Limb (tissue), 2 donors: ENCODE data around the gene FGD3.
A peak's percentile ranks its signal among the peaks of the same experiment; 100 is the strongest.

ENCODE experiments used
- DNase-seq, 2 donors: peaks; one replicate each; pipeline ENCODE4 v3.0.0-alpha.2; 2016; ENCODE audit errors: extremely low spot score in 2 of 2

The FGD3 gene

DNA sequence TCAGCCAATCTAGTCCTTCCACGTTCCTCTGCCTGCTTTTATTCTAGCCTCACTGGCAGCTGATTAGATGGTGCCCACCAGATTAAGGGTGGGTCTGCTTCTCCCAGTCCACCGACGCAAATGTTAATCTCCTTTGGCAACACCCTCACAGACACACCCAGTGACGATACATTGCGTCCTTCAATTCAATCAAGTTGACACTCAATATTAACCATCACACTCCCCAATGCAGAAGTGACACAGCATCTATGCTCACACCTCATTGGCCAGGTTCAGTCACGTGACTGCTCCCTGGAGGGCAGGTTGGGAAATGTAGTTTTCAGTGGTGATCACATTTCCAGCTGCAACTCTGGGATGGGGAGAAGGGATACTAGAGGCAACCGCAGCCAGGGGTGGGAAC, 124.1 kb downstream of the FGD3 start:
- no peak for DNase-seq

DNA sequence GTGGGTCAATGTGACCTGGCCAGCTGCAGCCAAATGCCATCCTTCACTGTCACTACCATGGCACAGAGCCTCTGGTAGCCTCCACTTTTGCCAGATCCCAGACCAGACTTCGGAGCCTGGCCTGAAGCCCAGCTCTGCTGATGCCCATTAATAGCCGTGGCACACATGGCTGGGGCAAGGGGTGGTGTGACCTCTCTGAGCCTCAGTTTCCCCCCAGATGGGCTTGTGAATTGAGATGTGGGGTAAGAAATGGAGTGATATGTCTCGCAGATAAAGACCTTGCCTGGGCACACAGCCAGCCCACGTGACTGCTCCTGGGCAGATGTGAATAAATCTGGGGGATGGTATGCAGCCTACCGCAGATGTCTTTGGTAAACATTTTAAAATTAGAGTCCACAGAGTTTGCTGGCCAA, 125.1 kb downstream of the FGD3 start:
- no peak for DNase-seq

DNA sequence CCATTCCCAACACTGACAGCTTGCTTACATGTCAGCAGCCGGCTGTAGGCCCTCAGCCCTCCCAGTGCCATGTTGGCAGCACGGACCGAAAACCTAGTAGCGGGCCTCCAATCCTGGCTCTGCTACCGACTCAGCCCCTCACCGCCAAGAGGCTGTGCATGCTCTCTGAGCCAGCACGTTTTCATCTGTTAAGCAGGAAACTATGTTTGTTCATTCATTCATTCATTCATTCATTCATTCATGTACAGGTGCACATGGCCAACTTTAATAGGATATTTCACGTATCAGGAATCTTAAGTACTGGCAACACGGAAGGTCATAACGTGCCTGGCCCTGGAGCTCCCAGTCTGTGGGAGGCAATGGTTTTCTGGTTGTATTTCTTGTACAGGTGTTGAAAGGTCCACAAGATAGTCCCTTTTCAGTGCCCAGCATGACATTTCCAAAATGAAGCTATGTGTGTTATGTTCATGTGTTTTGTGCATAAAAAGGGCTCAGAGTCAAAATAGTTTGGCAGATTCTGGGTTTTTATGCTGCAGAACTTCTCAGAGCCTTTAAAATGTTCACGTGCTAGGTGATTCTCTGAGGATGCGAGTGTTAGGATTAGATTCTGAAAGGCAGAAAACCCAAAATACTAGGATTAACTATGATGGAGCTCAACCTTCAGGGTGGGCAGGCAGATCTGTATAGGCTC, 128.9 kb downstream of the FGD3 start:
- DNase-seq = no peak

DNA sequence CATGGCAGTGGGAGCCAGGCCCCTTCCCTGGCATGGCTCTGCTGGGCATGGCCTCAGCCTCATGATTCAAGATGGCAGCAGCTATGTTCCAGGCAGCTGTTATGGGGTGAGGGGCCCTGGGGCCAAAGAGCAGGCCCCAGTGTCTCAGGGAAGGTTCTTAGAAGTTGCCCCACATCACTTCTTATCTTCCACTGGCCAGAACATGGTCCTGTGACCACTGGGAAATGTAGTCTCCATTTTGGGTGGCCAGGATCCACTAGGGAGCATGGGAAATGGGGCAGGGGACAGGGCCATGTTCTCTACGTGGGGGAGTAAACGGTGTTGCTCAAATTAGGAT, 129.4 kb downstream of the FGD3 start:
- no peak for DNase-seq

DNA sequence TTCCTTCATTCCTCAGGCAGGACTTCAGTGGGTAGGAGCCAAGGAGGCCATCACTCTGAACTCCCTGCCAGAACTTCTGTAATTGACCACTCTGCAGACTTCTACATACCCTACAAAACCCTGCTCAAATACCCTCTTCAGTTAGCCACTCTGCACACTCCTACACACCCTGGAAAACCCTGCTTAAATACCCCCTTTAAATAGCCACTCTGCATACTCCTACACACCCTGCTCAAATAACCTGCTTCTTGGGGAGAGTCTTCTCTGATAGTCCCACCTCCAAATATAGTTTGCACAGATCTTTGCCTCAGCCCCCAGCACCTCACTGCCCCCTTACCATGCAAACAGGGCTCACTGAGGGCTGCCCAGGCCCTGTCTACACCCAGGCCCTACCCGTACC, 130.0 kb downstream of the FGD3 start:
- DNase-seq = no peak

DNA sequence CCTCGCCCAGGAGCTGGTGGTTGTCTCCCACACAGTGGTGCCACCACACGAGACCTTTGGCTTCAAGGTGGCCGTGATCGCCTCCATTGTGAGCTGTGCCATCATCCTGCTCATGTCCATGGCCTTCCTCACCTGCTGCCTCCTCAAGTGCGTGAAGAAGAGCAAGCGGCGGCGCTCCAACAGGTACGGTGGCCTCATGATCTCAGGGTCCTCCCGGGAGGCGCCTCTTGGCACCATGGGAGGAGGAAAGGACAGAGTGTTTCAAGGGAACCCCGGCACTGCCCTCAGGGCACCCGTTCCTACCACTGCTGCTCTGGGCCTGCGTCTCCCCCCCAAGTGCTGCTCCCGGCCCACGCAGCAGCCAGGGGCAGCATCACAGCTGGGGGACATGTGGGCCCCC, 130.5 kb downstream of the FGD3 start:
- DNase-seq = no peak

DNA sequence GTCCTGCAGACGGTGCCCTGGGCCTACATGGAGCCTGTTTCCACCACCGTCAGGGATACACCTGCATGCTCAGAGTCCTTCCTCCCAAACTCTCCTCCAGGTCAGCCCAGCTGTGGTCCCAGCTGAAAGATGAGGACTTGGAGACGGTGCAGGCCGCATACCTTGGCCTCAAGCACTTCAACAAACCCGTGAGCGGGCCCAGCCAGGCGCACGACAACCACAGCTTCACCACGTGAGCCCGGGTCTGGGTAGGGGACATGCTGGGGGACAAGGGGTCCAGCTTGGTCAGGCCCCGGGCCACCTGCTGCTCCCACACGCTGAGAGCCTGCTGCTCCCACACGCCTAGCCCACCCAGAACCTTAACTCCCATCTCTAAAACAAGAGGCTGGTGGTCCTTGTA, 132.0 kb downstream of the FGD3 start:
- DNase-seq = peak in 1 of 2 donors; percentile 18

DNA sequence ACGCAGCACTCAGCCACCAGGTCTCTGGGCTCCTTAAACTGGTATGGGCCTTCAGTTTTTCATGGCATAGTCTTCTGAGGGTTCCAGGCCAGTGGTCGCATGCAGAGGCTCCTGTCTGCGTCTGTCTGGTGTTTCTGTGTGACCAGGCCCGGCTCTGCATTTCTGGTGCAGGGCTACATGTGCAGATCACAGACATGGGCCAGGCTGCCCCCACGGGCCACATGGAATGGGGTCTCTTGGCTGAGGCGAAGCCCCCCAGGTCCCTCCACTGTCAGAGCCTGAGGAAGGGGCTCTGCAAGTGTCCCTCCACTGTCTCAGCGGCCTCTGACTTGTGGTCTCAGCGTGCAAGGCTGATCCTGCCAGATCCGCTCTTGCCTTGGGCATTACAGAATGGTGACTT, 133.1 kb downstream of the FGD3 start:
- DNase-seq = peak in 1 of 2 donors; percentile 24

DNA sequence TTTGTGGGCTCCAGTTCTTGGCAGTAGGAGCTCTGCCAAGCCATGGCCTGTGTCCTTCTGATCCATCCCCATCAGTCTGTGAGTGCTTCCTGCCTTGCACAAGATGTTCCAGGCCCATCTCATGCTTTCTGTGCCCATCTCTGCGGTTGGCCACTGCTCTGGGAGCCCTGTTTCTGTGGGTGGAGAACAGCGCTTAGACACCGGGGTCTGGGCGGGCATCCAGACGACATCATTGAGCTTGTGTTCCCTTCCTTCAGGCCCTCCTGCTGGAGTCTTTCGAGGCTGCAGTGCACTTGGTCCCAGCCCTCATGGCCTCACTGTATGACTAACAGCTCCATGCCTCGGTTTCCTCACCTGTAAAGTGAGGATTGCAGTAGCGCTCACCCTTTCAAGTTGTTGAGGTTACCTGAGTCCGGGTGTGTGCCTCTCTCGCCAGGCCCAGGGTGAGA, 133.8 kb downstream of the FGD3 start:
- DNase-seq = peak in 1 of 2 donors; percentile 25

DNA sequence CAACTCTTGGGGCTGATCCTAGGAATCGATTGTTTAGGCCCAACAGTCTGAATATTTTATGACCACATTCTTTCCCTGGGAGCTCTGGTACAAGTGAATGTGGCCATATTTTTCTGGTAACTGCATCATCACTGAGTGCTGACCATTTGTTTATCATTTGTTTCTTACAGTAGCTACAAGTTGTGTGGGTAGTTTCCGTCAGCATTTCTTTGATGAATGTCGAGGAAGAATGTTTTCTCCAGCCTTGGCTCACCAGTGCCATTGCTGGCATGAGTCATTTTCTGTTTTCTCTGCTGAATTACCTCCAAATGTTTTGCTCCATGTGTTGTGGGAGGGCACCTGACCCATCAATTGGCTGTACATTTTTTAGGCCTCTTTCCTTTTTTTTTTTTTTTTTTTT, 134.6 kb downstream of the FGD3 start:
- peak in 1 of 2 donors; percentile 8 for DNase-seq

DNA sequence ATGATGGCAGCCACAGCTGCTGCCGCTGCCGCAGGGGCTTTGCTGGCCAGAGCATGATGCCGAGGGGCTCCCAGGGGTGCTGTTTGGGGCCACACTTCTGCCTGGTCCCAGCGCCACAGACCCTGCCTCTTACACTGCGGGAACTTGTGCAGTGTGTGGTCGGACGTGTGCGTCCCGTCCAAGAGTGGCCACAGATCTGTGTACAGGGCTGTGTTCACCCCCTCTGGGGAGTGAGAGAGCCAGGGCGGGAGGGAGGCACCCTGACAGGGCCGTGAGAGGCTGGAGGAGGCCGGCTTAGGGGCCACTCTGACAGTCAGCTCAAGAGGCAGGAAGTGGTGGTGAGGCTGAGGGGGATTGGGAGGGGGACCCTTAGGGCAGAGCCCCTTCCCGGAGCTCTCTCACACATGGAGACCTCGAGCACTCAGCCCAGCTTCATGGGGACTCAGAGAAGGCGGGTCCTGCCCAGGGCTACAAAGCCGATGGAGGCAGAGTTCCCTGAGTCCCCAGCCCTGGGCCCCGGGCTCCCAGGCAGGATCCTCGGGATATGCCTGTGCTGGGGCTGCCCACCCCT, 135.6 kb downstream of the FGD3 start:
- DNase-seq = peak in 1 of 2 donors; percentile 41

DNA sequence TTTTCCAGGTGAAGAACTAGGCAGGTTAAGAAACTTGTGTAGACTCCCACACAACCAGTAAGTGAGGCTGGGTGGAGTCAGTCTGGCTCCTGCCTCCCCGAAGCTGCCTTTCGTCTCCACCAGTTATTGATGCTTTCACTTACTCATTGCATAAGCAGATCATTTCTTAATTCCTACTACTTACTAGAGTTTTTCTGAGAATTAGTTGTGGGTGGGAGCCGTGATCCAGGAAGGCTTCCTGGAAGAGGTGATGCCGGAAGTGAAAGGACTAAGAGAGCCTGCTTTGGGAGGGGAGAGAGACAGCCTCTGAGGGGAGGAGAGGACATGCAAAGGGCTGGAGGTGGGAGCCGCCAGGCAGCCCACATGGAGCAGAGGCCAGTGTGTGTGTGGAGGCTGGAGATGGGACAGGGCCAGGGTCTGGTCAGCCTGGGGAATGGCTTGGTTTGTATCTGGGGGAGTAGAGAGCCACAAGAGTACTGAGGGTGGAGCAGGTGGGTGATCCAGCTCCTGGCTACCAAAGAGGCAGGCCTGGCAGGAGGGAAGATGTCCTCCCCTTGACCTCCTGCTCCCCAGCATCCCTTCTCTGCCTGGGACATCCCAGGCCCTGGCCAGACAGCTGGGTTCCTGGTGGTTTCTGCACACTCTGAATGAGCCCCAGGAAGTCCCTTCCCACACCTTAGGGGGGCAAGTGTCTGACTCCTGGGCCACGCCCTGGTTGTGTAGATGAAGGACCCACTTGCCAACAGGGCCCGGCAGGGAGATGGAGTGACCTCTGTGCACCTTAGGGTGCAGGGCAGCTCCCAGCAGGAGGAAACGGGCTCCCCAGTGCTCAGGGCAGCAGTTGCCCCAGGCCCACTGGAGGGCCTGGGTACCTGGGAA, 136.5 kb downstream of the FGD3 start:
- DNase-seq = peak in 1 of 2 donors; percentile 22

DNA sequence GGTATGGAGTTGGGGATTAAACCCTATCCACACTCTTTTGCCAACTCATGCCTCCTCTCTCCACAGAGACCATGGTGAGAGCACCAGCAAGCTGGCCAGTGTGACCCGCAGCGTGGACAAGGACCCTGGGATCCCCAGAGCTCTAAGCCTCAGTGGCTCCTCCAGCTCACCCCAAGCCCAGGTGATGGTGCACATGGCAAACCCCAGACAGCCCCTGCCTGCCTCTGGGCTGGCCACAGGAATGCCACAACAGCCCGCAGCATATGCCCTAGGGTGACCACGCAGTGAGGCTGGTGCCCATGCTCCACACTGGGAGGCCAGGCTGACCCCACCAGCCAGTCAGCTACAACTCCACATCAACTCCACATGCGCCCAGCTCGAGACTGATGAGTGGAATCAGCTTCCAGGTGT, 137.2 kb downstream of the FGD3 start:
- peak in 1 of 2 donors; percentile 16 for DNase-seq

DNA sequence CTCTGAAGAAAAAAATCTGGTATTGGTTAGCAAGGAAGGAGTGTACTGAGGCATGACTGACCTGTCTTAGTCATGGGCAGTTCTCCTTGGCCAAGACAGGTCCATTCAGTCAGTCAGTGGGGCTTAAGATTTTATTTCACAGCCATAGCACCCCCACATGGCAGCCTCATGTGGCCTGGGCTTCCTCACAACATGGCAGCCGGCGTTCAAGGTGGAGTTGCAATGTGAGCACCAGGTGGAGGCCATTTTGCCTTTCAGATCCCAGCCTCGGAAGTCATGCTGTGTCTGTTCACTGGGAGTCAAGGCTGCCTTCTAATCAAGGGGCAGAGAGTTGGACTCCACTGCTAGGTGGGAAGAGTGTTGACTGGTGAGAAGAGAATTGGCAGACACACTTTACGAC, 138.4 kb downstream of the FGD3 start:
- peak in 1 of 2 donors; percentile 12 for DNase-seq
